LoVo (cell line): ENCODE results near the gene MACROD2.
"Not testable (repeated sequence)": the region's sequence is repeated elsewhere in the genome, so short reads cannot be mapped to it uniquely, and the experiment has no call there.

Source experiments
- DNase-seq: peaks from one replicate; pipeline ENCODE4 v3.0.0-alpha.2; 2016; ENCODE audit warnings: low spot score

The MACROD2 gene

GRCh38 chr20:15178581-15178980, 1183.3 kb downstream of the MACROD2 start:
- no peak for DNase-seq

- no peak for DNase-seq
These were observed 1184.1 kb downstream of the MACROD2 start for GRCh38 chr20:15179381-15179780.

GRCh38 chr20:15179781-15180180, 1184.5 kb downstream of the MACROD2 start:
- no peak for DNase-seq

GRCh38 chr20:15185322-15185721, 1190.0 kb downstream of the MACROD2 start:
- DNase-seq, result no peak

- DNase-seq, result no peak
These were observed 1190.6 kb downstream of the MACROD2 start for GRCh38 chr20:15185913-15186312.

- no peak for DNase-seq
These were observed 1192.3 kb downstream of the MACROD2 start for GRCh38 chr20:15187612-15188011.

GRCh38 chr20:15188415-15188814, 1193.1 kb downstream of the MACROD2 start:
- DNase-seq, result no peak

- DNase-seq, result no peak
These were observed 1195.9 kb downstream of the MACROD2 start for GRCh38 chr20:15191082-15191723.

- no peak for DNase-seq
These were observed 1200.1 kb downstream of the MACROD2 start for GRCh38 chr20:15195378-15195777.

GRCh38 chr20:15196547-15197255, 1201.4 kb downstream of the MACROD2 start:
- DNase-seq, result no peak

GRCh38 chr20:15198017-15198416, 1202.7 kb downstream of the MACROD2 start:
- DNase-seq, result not testable (repeated sequence)

- no peak for DNase-seq
These were observed 1204.4 kb downstream of the MACROD2 start for GRCh38 chr20:15199698-15200097.

- DNase-seq, result no peak
These were observed 1204.8 kb downstream of the MACROD2 start for GRCh38 chr20:15200147-15200565.

GRCh38 chr20:15201602-15202001, 1206.3 kb downstream of the MACROD2 start:
- DNase-seq, result no peak

GRCh38 chr20:15204234-15204633, 1208.9 kb downstream of the MACROD2 start:
- DNase-seq, result no peak

- no peak for DNase-seq
These were observed 1209.7 kb downstream of the MACROD2 start for GRCh38 chr20:15205028-15205427.

- DNase-seq, result no peak
These were observed 1210.4 kb downstream of the MACROD2 start for GRCh38 chr20:15205719-15206118.

GRCh38 chr20:15209537-15209936, 1214.2 kb downstream of the MACROD2 start:
- no peak for DNase-seq

GRCh38 chr20:15214051-15214450, 1218.7 kb downstream of the MACROD2 start:
- DNase-seq, result no peak

GRCh38 chr20:15220009-15220656, 1224.8 kb downstream of the MACROD2 start:
- no peak for DNase-seq

- no peak for DNase-seq
These were observed 1225.7 kb downstream of the MACROD2 start for GRCh38 chr20:15220778-15221565.
